ENCODE data around the gene LRRC26. TPM values are rescaled to one million over a fixed set of nuclear protein-coding genes. Genes with fewer than 3 reads are reported as not detected.
"Not testable (repeated sequence)": the region's sequence is repeated elsewhere in the genome, so short reads cannot be mapped to it uniquely, and the experiment has no call there.

Gene LRRC26
- total RNA-seq, 2 experiments from 2014 or later, result not detected

- H3K36me3 Mint-ChIP-seq, result no peaks in the 10 kb centered on the region
- peaks cover 2% of the 10 kb centered on the region for H3K4me1 Mint-ChIP-seq
- no peak overlapping the region for H3K4me3 Mint-ChIP-seq
- peaks cover 73% of the 10 kb centered on the region for H3K27me3 Mint-ChIP-seq
- H3K9me3 Mint-ChIP-seq, result no peaks in the 10 kb centered on the region
- no peak overlapping the region for H3K27ac Mint-ChIP-seq
- DNase-seq, result no peak
Measured at GRCh38 chr9:137136261-137136880, 33.5 kb downstream of the LRRC26 start.

- peaks cover 67% of the 10 kb centered on the region for H3K27me3 Mint-ChIP-seq
- not testable (repeated sequence) for DNase-seq
Measured at GRCh38 chr9:137135154-137135553, 34.7 kb downstream of the LRRC26 start.

GRCh38 chr9:137134191-137134590 lies 35.7 kb downstream of the LRRC26 start:
- Mint-ChIP-seq H3K4me3 (no peak overlapping the region), H3K4me1 (peaks cover 2% of the 10 kb centered on the region), H3K27me3 (peaks cover 58% of the 10 kb centered on the region), H3K9me3 (no peaks in the 10 kb centered on the region), H3K36me3 (no peaks in the 10 kb centered on the region), H3K27ac (no peak overlapping the region)
- no peak for DNase-seq

More at GRCh38 chr9:137135154-137135553, 34.7 kb downstream of the LRRC26 start:
- H3K4me1 Mint-ChIP-seq, H3K36me3 Mint-ChIP-seq, H3K4me3 Mint-ChIP-seq, H3K9me3 Mint-ChIP-seq, H3K27ac Mint-ChIP-seq: not testable (repeated sequence)

GRCh38 chr9:137130176-137130755 lies 39.6 kb downstream of the LRRC26 start:
- no peak for DNase-seq
- Mint-ChIP-seq H3K36me3 (peaks cover 9% of the 10 kb centered on the region), H3K27me3 (peaks cover 31% of the 10 kb centered on the region), H3K27ac (peak overlapping the region; percentile 63), H3K4me3 (peak overlapping the region; percentile 77), H3K4me1 (peaks cover 21% of the 10 kb centered on the region), H3K9me3 (no peaks in the 10 kb centered on the region)

- Mint-ChIP-seq H3K36me3 (peaks cover 9% of the 10 kb centered on the region), H3K4me3 (peak overlapping the region; percentile 96), H3K9me3 (no peaks in the 10 kb centered on the region), H3K27ac (peak overlapping the region; percentile 66), H3K27me3 (peaks cover 28% of the 10 kb centered on the region), H3K4me1 (peaks cover 21% of the 10 kb centered on the region)
- peak; percentile 92 for DNase-seq
Measured at GRCh38 chr9:137129456-137130175, 40.2 kb downstream of the LRRC26 start.

GRCh38 chr9:137128862-137129455 lies 40.9 kb downstream of the LRRC26 start:
- no peak for DNase-seq

GRCh38 chr9:137128158-137128861 lies 41.5 kb downstream of the LRRC26 start:
- peaks cover 19% of the 10 kb centered on the region for H3K27me3 Mint-ChIP-seq
- peak overlapping the region; percentile 96 for H3K4me3 Mint-ChIP-seq
- H3K36me3 Mint-ChIP-seq, result peaks cover 9% of the 10 kb centered on the region
- H3K27ac Mint-ChIP-seq, result peak overlapping the region; percentile 92
- H3K4me1 Mint-ChIP-seq, result peaks cover 22% of the 10 kb centered on the region
- no peaks in the 10 kb centered on the region for H3K9me3 Mint-ChIP-seq
- DNase-seq, result no peak

More at GRCh38 chr9:137128862-137129455, 40.9 kb downstream of the LRRC26 start:
- Mint-ChIP-seq H3K27me3 (peaks cover 21% of the 10 kb centered on the region), H3K4me1 (peaks cover 21% of the 10 kb centered on the region), H3K36me3 (peaks cover 9% of the 10 kb centered on the region), H3K4me3 (peak overlapping the region; percentile 96), H3K27ac (peak overlapping the region; percentile 92), H3K9me3 (no peaks in the 10 kb centered on the region)

- Mint-ChIP-seq H3K36me3 (peaks cover 9% of the 10 kb centered on the region), H3K4me3 (peak overlapping the region; percentile 96), H3K9me3 (no peaks in the 10 kb centered on the region), H3K27ac (peak overlapping the region; percentile 92), H3K4me1 (peaks cover 24% of the 10 kb centered on the region), H3K27me3 (peaks cover 11% of the 10 kb centered on the region)
- DNase-seq, result no peak
Measured at GRCh38 chr9:137127301-137128157, 42.3 kb downstream of the LRRC26 start.

GRCh38 chr9:137126786-137127185 lies 43.1 kb downstream of the LRRC26 start:
- peak overlapping the region; percentile 96 for H3K4me3 Mint-ChIP-seq
- no peaks in the 10 kb centered on the region for H3K9me3 Mint-ChIP-seq
- H3K36me3 Mint-ChIP-seq, result peaks cover 9% of the 10 kb centered on the region
- peaks cover 9% of the 10 kb centered on the region for H3K27me3 Mint-ChIP-seq
- no peak for DNase-seq
- peaks cover 26% of the 10 kb centered on the region for H3K4me1 Mint-ChIP-seq
- H3K27ac Mint-ChIP-seq, result peak overlapping the region; percentile 91

GRCh38 chr9:137123952-137124462 lies 45.8 kb downstream of the LRRC26 start:
- H3K36me3 Mint-ChIP-seq, H3K9me3 Mint-ChIP-seq, H3K27me3 Mint-ChIP-seq, H3K27ac Mint-ChIP-seq, DNase-seq, H3K4me3 Mint-ChIP-seq: not testable (repeated sequence)
- peaks cover 32% of the 10 kb centered on the region for H3K4me1 Mint-ChIP-seq

- Mint-ChIP-seq H3K4me1 (peaks cover 32% of the 10 kb centered on the region), H3K9me3 (no peaks in the 10 kb centered on the region)
Measured at GRCh38 chr9:137123468-137123837, 46.4 kb downstream of the LRRC26 start.

GRCh38 chr9:137122796-137123467 lies 46.9 kb downstream of the LRRC26 start:
- H3K9me3 Mint-ChIP-seq, H3K27me3 Mint-ChIP-seq, H3K27ac Mint-ChIP-seq: not testable (repeated sequence)

More at GRCh38 chr9:137123468-137123837, 46.4 kb downstream of the LRRC26 start:
- no peak for DNase-seq
- Mint-ChIP-seq H3K27ac (no peak overlapping the region), H3K4me3 (no peak overlapping the region), H3K27me3 (no peaks in the 10 kb centered on the region), H3K36me3 (peaks cover 7% of the 10 kb centered on the region)

GRCh38 chr9:137121927-137122795 lies 47.7 kb downstream of the LRRC26 start:
- H3K36me3 Mint-ChIP-seq, DNase-seq, H3K4me3 Mint-ChIP-seq, H3K9me3 Mint-ChIP-seq, H3K27ac Mint-ChIP-seq, H3K27me3 Mint-ChIP-seq: not testable (repeated sequence)
- peaks cover 20% of the 10 kb centered on the region for H3K4me1 Mint-ChIP-seq

More at GRCh38 chr9:137122796-137123467, 46.9 kb downstream of the LRRC26 start:
- H3K4me1 Mint-ChIP-seq, result peaks cover 26% of the 10 kb centered on the region
- not testable (repeated sequence) for H3K36me3 Mint-ChIP-seq, DNase-seq, H3K4me3 Mint-ChIP-seq

All from activated naive CD8-positive, alpha-beta T cell treated with anti-CD3 and anti-CD28 coated beads for 36 hours (primary cell).